T-cell (primary cell): ENCODE results near the gene MRPS25. TPM values are rescaled to one million over a fixed set of nuclear protein-coding genes. Genes with fewer than 3 reads are reported as not detected.

ENCODE experiments used
- ATAC-seq, 4 experiments: fragments of 200-7000 bp in 3 of 4; fragments of 150-1000 bp in 1 of 4; cut with Tn5 transposase; replicated peaks in 1 of 4; 1 replicate in 3 of 4; 2 replicates in 1 of 4; pipeline ENCODE4 v1.10.0; 2021; ENCODE audit warnings: moderate library complexity in 3 of 4, mild to moderate bottlenecking in 2 of 4, moderate number of reproducible peaks in 1 of 4
- CTCF ChIA-PET, 2 donors: fragments of 300-600 bp; sonication (Branson Sonifier 250); formaldehyde crosslinking; loops; one replicate each; lab custom pipeline; 2022; ENCODE audit warnings: antibody characterized with exemption in 2 of 2; lab: Charles Lee
- POLR2A ChIA-PET, 2 donors: fragments of 300-600 bp; sonication (Branson Sonifier 250); formaldehyde crosslinking; loops; one replicate each; lab custom pipeline; 2022; ENCODE audit warnings: antibody characterized with exemption in 2 of 2; lab: Charles Lee
- DNase-seq, 35 experiments: peaks; one replicate each; pipeline versions ENCODE4 v3.0.0 to v3.0.0-alpha.2; 2013 to 2023
- H3K27ac ChIP-seq: one replicate; pipeline ENCODE4 v1.5.1; 2013; ENCODE audit warnings: low read length
- H3K27me3 ChIP-seq, 2 experiments: replicated peaks in 1 of 2; 1 replicate in 1 of 2; 2 replicates in 1 of 2; pipeline versions ENCODE4 v1.6.1 to v1.7.0; 2013; ENCODE audit warnings: low read length in 1 of 2, mixed read lengths in 1 of 2; ENCODE audit not compliant: control insufficient read depth in 2 of 2, insufficient read depth in 2 of 2; ENCODE audit errors: extremely low read depth in 1 of 2
- H3K36me3 ChIP-seq, 2 donors: 1 replicate in 1 of 2; 2 replicates in 1 of 2; pipeline versions ENCODE4 v1.6.1 to v1.7.0; 2013; ENCODE audit warnings: low read length in 1 of 2; ENCODE audit not compliant: control insufficient read depth in 2 of 2, insufficient read depth in 1 of 2; ENCODE audit errors: extremely low read depth in 1 of 2
- H3K4me1 ChIP-seq, 2 experiments: 1 replicate in 1 of 2; 2 replicates in 1 of 2; pipeline versions ENCODE4 v1.6.1 to v1.7.0; 2013; ENCODE audit warnings: low read length in 2 of 2, mixed read lengths in 1 of 2; ENCODE audit not compliant: insufficient read depth in 2 of 2, control insufficient read depth in 1 of 2; ENCODE audit errors: extremely low read depth in 1 of 2
- H3K4me3 ChIP-seq, 2 donors: 1 replicate in 1 of 2; 2 replicates in 1 of 2; pipeline versions ENCODE4 v1.5.1 to v1.7.0; 2013; ENCODE audit warnings: mild to moderate bottlenecking in 2 of 2, low read length in 1 of 2, moderate library complexity in 1 of 2; ENCODE audit not compliant: control insufficient read depth in 1 of 2; ENCODE audit errors: extremely low read depth in 1 of 2
- H3K9me3 ChIP-seq: 2 replicates; pipeline ENCODE4 v1.7.0; 2013
- H3K27ac Mint-ChIP-seq, 2 donors: one replicate each; pipeline ENCODE4 v1.8.0; 2020 to 2021; ENCODE audit warnings: mild to moderate bottlenecking in 2 of 2, mixed read lengths in 2 of 2
- H3K27me3 Mint-ChIP-seq, 2 donors: one replicate each; pipeline ENCODE4 v1.8.0; 2021 to 2022; ENCODE audit warnings: mixed read lengths in 2 of 2
- H3K36me3 Mint-ChIP-seq: one replicate; pipeline ENCODE4 v1.8.0; 2021; ENCODE audit warnings: mixed read lengths
- H3K4me1 Mint-ChIP-seq, 3 donors: one replicate each; pipeline ENCODE4 v1.8.0; 2020 to 2022; ENCODE audit warnings: mixed read lengths in 3 of 3, mild to moderate bottlenecking in 1 of 3
- H3K4me3 Mint-ChIP-seq, 3 donors: one replicate each; pipeline ENCODE4 v1.8.0; 2020 to 2022; ENCODE audit warnings: mild to moderate bottlenecking in 3 of 3, mixed read lengths in 3 of 3, moderate library complexity in 3 of 3
- H3K9me3 Mint-ChIP-seq, 3 donors: one replicate each; pipeline ENCODE4 v1.8.0; 2020 to 2022; ENCODE audit warnings: mixed read lengths in 3 of 3
- WGBS: methylation state at CpG from one replicate; pipeline ENCODE4 v1.1.5; 2013; ENCODE audit warnings: missing lambda C conversion rate; ENCODE audit not compliant: insufficient coverage; 5-methylcytosine and 5-hydroxymethylcytosine counted together
- total RNA-seq, 35 experiments: library from RNA in 6 of 35; stranded (reverse) in 6 of 35; fragments of 120-200 nt in 1 of 35; gene quantifications; one replicate each; pipeline versions ENCODE4 v1.2.1 to v1.2.4 and lab custom pipeline; 2013 to 2026

Gene MRPS25
- total RNA-seq, 5 donors from 2014 or later (not counting 1 experiment from before 2014, with no cell fraction given), result 55.7 to 102 (median 87.3) TPM

GRCh38 chr3:15049584-15049983 is 15.5 kb downstream of the MRPS25 start:
- 100% methylated on average over 2 of the region's 2 CpGs for WGBS
- Mint-ChIP-seq H3K27ac (no peak overlapping the region), H3K9me3 (no peaks in the 10 kb centered on the region), H3K4me3 (no peak overlapping the region), H3K36me3 (peaks cover 22% of the 10 kb centered on the region), H3K4me1 (peaks cover 21 to 35% (median 34%) of the 10 kb centered on the region in 3 donors), H3K27me3 (no peaks in the 10 kb centered on the region)
- ChIA-PET POLR2A (interaction anchor here in 1 of 2 donors (0.6 kb wide), 1 partner anchor 14 kb away, joined by 3 read pairs; no protein-coding TSS in a partner anchor), CTCF (no interaction called here)
- no peak overlapping the region for H3K27ac ChIP-seq
- no peaks in the 10 kb centered on the region for H3K27me3 ChIP-seq
- no peaks in the 10 kb centered on the region for H3K9me3 ChIP-seq
- H3K4me1 ChIP-seq, result peaks cover 0 to 10% of the 10 kb centered on the region in 2 experiments
- no peak for DNase-seq
- peaks cover 14 to 81% of the 10 kb centered on the region in 2 donors for H3K36me3 ChIP-seq
- ATAC-seq, result no peak
- H3K4me3 ChIP-seq, result no peak overlapping the region

- no peak overlapping the region for H3K4me3 Mint-ChIP-seq
- H3K27ac Mint-ChIP-seq, result peak overlapping the region; percentile 20 to 34
- H3K4me1 ChIP-seq, result peaks cover 2 to 10% of the 10 kb centered on the region in 2 experiments
- no peaks in the 10 kb centered on the region for H3K27me3 Mint-ChIP-seq
- no peak overlapping the region for H3K4me3 ChIP-seq
- ATAC-seq (no peak), DNase-seq (no peak)
- peaks cover 33% of the 10 kb centered on the region for H3K36me3 Mint-ChIP-seq
- ChIA-PET CTCF (no interaction called here), POLR2A (no interaction called here)
- H3K36me3 ChIP-seq, result peaks cover 18 to 93% of the 10 kb centered on the region in 2 donors
- H3K27me3 ChIP-seq, result no peaks in the 10 kb centered on the region
- no peaks in the 10 kb centered on the region for H3K9me3 ChIP-seq
- no peak overlapping the region for H3K27ac ChIP-seq
- H3K9me3 Mint-ChIP-seq, result no peaks in the 10 kb centered on the region
- 100% methylated on average over 1 of the region's 1 CpG for WGBS
- H3K4me1 Mint-ChIP-seq, result peaks cover 23 to 43% (median 29%) of the 10 kb centered on the region in 3 donors
Observed at GRCh38 chr3:15045667-15046066, 19.4 kb downstream of the MRPS25 start.

DNA sequence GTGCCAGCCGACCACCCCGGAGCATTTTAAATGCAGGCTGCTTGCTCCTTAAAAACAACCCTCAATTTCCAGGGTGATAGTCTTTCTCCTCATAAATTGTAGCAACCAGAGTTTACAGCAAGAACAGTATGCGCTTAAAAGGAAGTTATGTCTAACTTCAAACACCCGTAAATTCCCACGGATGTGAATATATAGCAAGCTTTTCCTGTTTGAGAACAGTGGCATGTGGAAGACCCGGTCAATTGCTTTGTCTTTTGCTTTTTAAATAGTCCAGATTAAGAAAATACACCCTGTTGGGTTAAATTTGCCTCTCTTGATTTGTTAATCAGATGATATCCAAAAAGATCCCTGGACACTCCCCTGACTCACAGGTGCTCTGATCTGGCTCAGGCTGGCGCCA is 20.8 kb downstream of the MRPS25 start:
- Histone ChIP-seq H3K9me3 (no peaks in the 10 kb centered on the region), H3K27me3 (no peaks in the 10 kb centered on the region), H3K27ac (no peak overlapping the region), H3K36me3 (peaks cover 17 to 92% of the 10 kb centered on the region in 2 donors), H3K4me1 (peaks cover 2 to 10% of the 10 kb centered on the region in 2 experiments), H3K4me3 (no peak overlapping the region)
- peak overlapping the region; percentile 79 to 87 for H3K27ac Mint-ChIP-seq
- peaks cover 17 to 38% (median 25%) of the 10 kb centered on the region in 3 donors for H3K4me1 Mint-ChIP-seq
- ChIA-PET CTCF (no interaction called here), POLR2A (no interaction called here)
- no peak for DNase-seq
- H3K36me3 Mint-ChIP-seq, result peaks cover 35% of the 10 kb centered on the region
- H3K9me3 Mint-ChIP-seq, result no peaks in the 10 kb centered on the region
- peak overlapping the region in 1 of 3 donors; percentile 25 for H3K4me3 Mint-ChIP-seq
- 87% methylated on average over 5 of the region's 7 CpGs for WGBS
- H3K27me3 Mint-ChIP-seq, result no peaks in the 10 kb centered on the region
- ATAC-seq, result no peak

GRCh38 chr3:15043408-15044171 is 21.5 kb downstream of the MRPS25 start:
- peaks cover 17 to 38% (median 25%) of the 10 kb centered on the region in 3 donors for H3K4me1 Mint-ChIP-seq
- H3K4me3 Mint-ChIP-seq, result peak overlapping the region in 1 of 3 donors; percentile 25
- H3K27ac Mint-ChIP-seq, result peak overlapping the region in 1 of 2 donors; percentile 87
- ATAC-seq, result no peak
- peaks cover 35% of the 10 kb centered on the region for H3K36me3 Mint-ChIP-seq
- CTCF ChIA-PET, result no interaction called here
- no peak for DNase-seq
- Histone ChIP-seq H3K4me3 (no peak overlapping the region), H3K27me3 (no peaks in the 10 kb centered on the region), H3K27ac (no peak overlapping the region), H3K4me1 (peaks cover 2 to 10% of the 10 kb centered on the region in 2 experiments), H3K36me3 (peaks cover 15 to 92% of the 10 kb centered on the region in 2 donors), H3K9me3 (no peaks in the 10 kb centered on the region)
- H3K9me3 Mint-ChIP-seq, result no peaks in the 10 kb centered on the region
- H3K27me3 Mint-ChIP-seq, result no peaks in the 10 kb centered on the region
- POLR2A ChIA-PET, result no interaction called here
- 78% methylated on average over 6 of the region's 11 CpGs for WGBS

- no peaks in the 10 kb centered on the region for H3K9me3 Mint-ChIP-seq
- no peaks in the 10 kb centered on the region for H3K27me3 ChIP-seq
- H3K4me3 ChIP-seq, result no peak overlapping the region
- peaks cover 17 to 38% (median 25%) of the 10 kb centered on the region in 3 donors for H3K4me1 Mint-ChIP-seq
- ChIA-PET POLR2A (no interaction called here), CTCF (no interaction called here)
- H3K9me3 ChIP-seq, result no peaks in the 10 kb centered on the region
- no peak overlapping the region for H3K4me3 Mint-ChIP-seq
- H3K27ac ChIP-seq, result no peak overlapping the region
- H3K36me3 ChIP-seq, result peaks cover 15 to 93% of the 10 kb centered on the region in 2 donors
- H3K4me1 ChIP-seq, result peaks cover 2 to 10% of the 10 kb centered on the region in 2 experiments
- peak overlapping the region in 1 of 2 donors; percentile 36 for H3K27ac Mint-ChIP-seq
- peaks cover 38% of the 10 kb centered on the region for H3K36me3 Mint-ChIP-seq
- DNase-seq (no peak), ATAC-seq (no peak)
- no peaks in the 10 kb centered on the region for H3K27me3 Mint-ChIP-seq
- WGBS, result no CpG with 5 or more reads among the region's 3 CpGs
Observed at GRCh38 chr3:15042936-15043335, 22.2 kb downstream of the MRPS25 start.

DNA sequence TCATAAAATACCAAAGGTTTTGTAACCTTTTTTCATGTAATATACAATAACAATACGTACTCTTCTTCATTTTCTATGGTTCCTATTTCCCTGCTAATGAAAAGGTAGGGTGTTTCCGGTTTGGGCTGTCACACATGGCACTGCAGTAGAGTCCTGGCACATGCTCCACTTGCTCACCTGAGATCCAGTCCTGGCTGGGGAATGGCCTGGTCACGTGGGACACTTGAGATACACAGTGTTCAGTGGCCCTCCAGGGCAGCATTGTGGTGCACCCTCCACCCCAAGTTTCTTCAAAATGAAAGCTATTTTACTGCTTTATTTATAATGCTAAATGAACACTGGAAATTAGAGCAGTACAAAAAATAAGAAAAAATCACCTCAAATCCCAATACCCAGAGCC is 23.2 kb downstream of the MRPS25 start:
- Mint-ChIP-seq H3K4me1 (peaks cover 17 to 38% (median 25%) of the 10 kb centered on the region in 3 donors), H3K36me3 (peaks cover 38% of the 10 kb centered on the region), H3K4me3 (no peak overlapping the region), H3K27ac (peak overlapping the region; percentile 15 to 36), H3K9me3 (no peaks in the 10 kb centered on the region), H3K27me3 (no peaks in the 10 kb centered on the region)
- H3K36me3 ChIP-seq, result peaks cover 12 to 93% of the 10 kb centered on the region in 2 donors
- H3K27me3 ChIP-seq, result no peaks in the 10 kb centered on the region
- peaks cover 2 to 10% of the 10 kb centered on the region in 2 experiments for H3K4me1 ChIP-seq
- ChIA-PET POLR2A (no interaction called here), CTCF (no interaction called here)
- ATAC-seq, result no peak
- no peaks in the 10 kb centered on the region for H3K9me3 ChIP-seq
- H3K4me3 ChIP-seq, result no peak overlapping the region
- no peak overlapping the region for H3K27ac ChIP-seq
- no peak for DNase-seq
- WGBS, result no CpG with 5 or more reads among the region's 3 CpGs
